Tibial artery (tissue), 4 donors: Measurements from ENCODE around the gene KRTAP6-1.

Experiments
- DNase-seq, 2 donors: peaks; one replicate each; pipeline ENCODE4 v3.0.0-alpha.2; 2019
- H3K27ac ChIP-seq, 2 donors: fragments of 200-600 bp; sonication (generic) in 1 of 2; 1 replicate in 1 of 2; 2 replicates in 1 of 2; pipeline ENCODE4 v1.5.1; 2018 to 2019; ENCODE audit warnings: mild to moderate bottlenecking in 1 of 2
- H3K27me3 ChIP-seq, 2 donors: fragments of 200-600 bp; sonication (generic) in 1 of 2; one replicate each; pipeline versions ENCODE4 v1.5.1 to v1.6.0; 2016 to 2019
- H3K36me3 ChIP-seq, 3 donors: fragments of 200-600 bp; sonication (generic) in 2 of 3; one replicate each; pipeline ENCODE4 v1.5.1; 2016 to 2019; ENCODE audit warnings: mild to moderate bottlenecking in 2 of 3
- H3K4me1 ChIP-seq, 4 donors: fragments of 200-600 bp; sonication (generic) in 2 of 4; 1 replicate in 3 of 4; 2 replicates in 1 of 4; pipeline ENCODE4 v1.5.1; 2016 to 2019
- H3K4me3 ChIP-seq, 2 donors: fragments of 200-600 bp; sonication (generic) in 1 of 2; 1 replicate in 1 of 2; 2 replicates in 1 of 2; pipeline ENCODE4 v1.5.1; 2018 to 2019; ENCODE audit warnings: mild to moderate bottlenecking in 2 of 2
- H3K9me3 ChIP-seq, 3 donors: fragments of 200-600 bp; sonication (generic) in 1 of 3; one replicate each; pipeline ENCODE4 v1.5.1; 2016 to 2019
- intact Hi-C: fragments of 100-400 bp; cut with DNase I; formaldehyde crosslinking; loops from one replicate; pipeline ENCODE4 v1.15.0; 2023; ENCODE audit warnings: low total_unique reads
- TF ChIP-seq, protein P1 (sequence below), 2 experiments: fragments of 200-600 bp in 1 of 2; fragments of 450-650 bp in 1 of 2; IDR thresholded peaks; one replicate each; pipeline ENCODE4 v1.5.1; 2017 to 2019; ENCODE audit warnings: antibody characterized with exemption in 2 of 2, mild to moderate bottlenecking in 1 of 2, moderate library complexity in 1 of 2

The KRTAP6-1 gene

DNA sequence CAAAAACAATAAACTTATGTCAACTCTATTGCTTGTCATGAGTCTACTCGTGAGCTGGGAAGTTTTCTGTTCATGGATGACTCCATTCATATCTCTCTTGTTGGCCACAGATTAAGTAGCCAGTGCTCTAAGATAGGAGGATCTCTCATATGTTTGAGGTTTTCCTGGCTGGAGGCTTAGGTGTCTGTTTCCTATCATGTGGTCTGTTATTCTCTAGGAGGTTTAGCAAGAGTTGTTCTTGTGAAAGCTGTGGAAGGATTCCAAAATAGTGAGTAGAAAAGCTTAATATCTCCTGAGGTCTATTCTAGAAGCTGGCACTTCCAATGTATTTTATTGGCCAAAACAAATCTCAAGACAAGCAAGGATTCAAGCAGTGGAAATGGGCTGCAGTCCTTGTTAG is 15.5 kb upstream of the KRTAP6-1 start:
- DNase-seq: no peak
- H3K4me3 ChIP-seq: no peak overlapping the region
- H3K27me3 ChIP-seq: no peaks in the 10 kb centered on the region
- no peaks in the 10 kb centered on the region for H3K36me3 ChIP-seq
- no peaks in the 10 kb centered on the region for H3K4me1 ChIP-seq
- peaks cover 0 to 5% (median 0%) of the 10 kb centered on the region in 3 donors for H3K9me3 ChIP-seq
- TF ChIP-seq, protein P1, sequence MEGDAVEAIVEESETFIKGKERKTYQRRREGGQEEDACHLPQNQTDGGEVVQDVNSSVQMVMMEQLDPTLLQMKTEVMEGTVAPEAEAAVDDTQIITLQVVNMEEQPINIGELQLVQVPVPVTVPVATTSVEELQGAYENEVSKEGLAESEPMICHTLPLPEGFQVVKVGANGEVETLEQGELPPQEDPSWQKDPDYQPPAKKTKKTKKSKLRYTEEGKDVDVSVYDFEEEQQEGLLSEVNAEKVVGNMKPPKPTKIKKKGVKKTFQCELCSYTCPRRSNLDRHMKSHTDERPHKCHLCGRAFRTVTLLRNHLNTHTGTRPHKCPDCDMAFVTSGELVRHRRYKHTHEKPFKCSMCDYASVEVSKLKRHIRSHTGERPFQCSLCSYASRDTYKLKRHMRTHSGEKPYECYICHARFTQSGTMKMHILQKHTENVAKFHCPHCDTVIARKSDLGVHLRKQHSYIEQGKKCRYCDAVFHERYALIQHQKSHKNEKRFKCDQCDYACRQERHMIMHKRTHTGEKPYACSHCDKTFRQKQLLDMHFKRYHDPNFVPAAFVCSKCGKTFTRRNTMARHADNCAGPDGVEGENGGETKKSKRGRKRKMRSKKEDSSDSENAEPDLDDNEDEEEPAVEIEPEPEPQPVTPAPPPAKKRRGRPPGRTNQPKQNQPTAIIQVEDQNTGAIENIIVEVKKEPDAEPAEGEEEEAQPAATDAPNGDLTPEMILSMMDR (IDR thresholded peaks at IDR 0.05): no peak
- no peak overlapping the region for H3K27ac ChIP-seq
- intact Hi-C loops: no loop called here

GRCh38 chr21:30628109-30628508 is 14.4 kb upstream of the KRTAP6-1 start:
- TF ChIP-seq, protein P1 (IDR thresholded peaks at IDR 0.05): no peak
- DNase-seq: no peak
- Histone ChIP-seq H3K27me3 (no peaks in the 10 kb centered on the region), H3K36me3 (no peaks in the 10 kb centered on the region), H3K9me3 (peaks cover 0 to 5% (median 0%) of the 10 kb centered on the region in 3 donors), H3K4me3 (no peak overlapping the region), H3K4me1 (no peaks in the 10 kb centered on the region), H3K27ac (no peak overlapping the region)
- intact Hi-C loops: no loop called here

DNA sequence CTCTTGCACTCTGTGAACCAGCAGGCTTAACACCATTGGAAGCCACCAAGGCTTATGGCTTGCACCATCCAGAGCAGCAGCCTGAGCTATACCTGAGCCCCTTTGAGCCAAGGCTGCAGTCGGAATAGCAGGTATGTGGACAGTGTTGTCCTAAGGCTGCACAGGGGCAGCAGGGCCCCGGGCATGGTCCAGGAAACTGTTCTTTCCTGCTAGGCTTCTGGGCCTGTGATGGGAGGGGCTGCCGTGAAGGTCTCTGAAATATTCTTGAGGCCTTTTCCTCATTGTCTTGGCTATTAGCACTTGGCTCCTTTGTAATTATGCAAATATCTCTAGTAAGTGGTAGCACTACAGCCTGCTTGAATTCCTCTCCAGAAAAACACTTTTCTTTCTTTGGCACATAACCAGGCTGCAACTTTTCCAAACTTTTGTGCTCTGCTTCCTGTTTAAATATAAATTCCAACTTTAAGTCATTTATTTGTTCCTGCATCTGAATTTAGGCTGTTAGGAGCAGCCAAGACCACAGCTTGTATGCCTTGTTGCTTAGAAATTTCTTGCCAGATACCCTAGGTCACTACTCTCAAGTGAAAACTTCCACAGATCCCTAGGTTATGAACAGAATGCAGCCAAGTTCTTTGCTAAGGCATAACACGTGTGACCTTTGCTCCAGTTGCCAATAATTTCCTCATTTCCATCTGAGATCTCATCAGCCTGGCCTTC is 11.9 kb upstream of the KRTAP6-1 start:
- intact Hi-C loops: no loop called here
- Histone ChIP-seq H3K9me3 (peaks cover 0 to 5% (median 0%) of the 10 kb centered on the region in 3 donors), H3K4me3 (no peak overlapping the region), H3K4me1 (no peaks in the 10 kb centered on the region), H3K27ac (no peak overlapping the region), H3K36me3 (no peaks in the 10 kb centered on the region), H3K27me3 (no peaks in the 10 kb centered on the region)
- TF ChIP-seq, protein P1 (IDR thresholded peaks at IDR 0.05): no peak
- DNase-seq: no peak

DNA sequence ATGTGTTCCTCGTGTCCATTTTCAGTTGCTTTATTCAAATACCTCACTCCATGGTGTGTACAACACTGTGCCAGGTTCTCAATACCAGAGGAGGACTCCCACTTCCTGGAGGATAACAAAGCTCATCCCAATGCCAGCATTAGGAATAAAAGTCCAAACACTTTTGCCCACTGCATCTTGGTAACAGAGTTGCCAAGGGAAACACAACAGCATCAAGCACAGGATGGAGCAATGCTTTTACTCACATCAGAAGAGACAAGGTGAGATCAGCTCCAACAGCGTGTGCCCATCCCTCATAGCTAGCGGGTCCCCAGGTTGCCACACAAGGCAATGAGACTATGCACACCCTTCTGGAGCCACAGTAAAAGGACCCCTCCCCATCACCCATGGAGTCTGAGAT is 9.6 kb upstream of the KRTAP6-1 start:
- H3K27ac ChIP-seq: no peak overlapping the region
- no peaks in the 10 kb centered on the region for H3K27me3 ChIP-seq
- H3K4me3 ChIP-seq: no peak overlapping the region
- TF ChIP-seq, protein P1 (IDR thresholded peaks at IDR 0.05): no peak
- intact Hi-C loops: no loop called here
- H3K36me3 ChIP-seq: no peaks in the 10 kb centered on the region
- peaks cover 0 to 5% (median 0%) of the 10 kb centered on the region in 3 donors for H3K9me3 ChIP-seq
- no peaks in the 10 kb centered on the region for H3K4me1 ChIP-seq
- DNase-seq: no peak

GRCh38 chr21:30620522-30620921 is 6.8 kb upstream of the KRTAP6-1 start, which contains the start of gene KRTAP20-4:
TSS of gene KRTAP20-4 (plus strand) at chr21:30620627.
- intact Hi-C loops: no loop called here
- DNase-seq: no peak
- TF ChIP-seq, protein P1 (IDR thresholded peaks at IDR 0.05): no peak

More at GRCh38 chr21:30620522-30620921, 6.8 kb upstream of the KRTAP6-1 start, which contains the start of gene KRTAP20-4:
- Histone ChIP-seq H3K4me3 (no peak within 1 kb of the TSS), H3K36me3 (no peaks in the 10 kb centered on the region), H3K27ac (no peak within 1 kb of the TSS), H3K27me3 (no peaks in the 10 kb centered on the region), H3K4me1 (no peaks in the 10 kb centered on the region), H3K9me3 (peaks cover 0 to 4% (median 0%) of the 10 kb centered on the region in 3 donors)
